ENCODE measurements around the gene CRB3. TPM values are rescaled to one million over a fixed set of nuclear protein-coding genes. Genes with fewer than 3 reads are reported as not detected.
"Not testable (repeated sequence)": the region's sequence is repeated elsewhere in the genome, so short reads cannot be mapped to it uniquely, and the experiment has no call there.

The CRB3 gene
- total and polyA plus RNA-seq, 2 donors (not counting 1 experiment from before 2014, with no cell fraction given): 0.17 TPM; not detected in 1

- no peaks in the 10 kb centered on the region for H3K36me3 ChIP-seq (ENCODE audit: control insufficient read depth, insufficient read depth, low read length)
- no peak for DNase-seq (ENCODE audit: low read depth in 2 of 2)
- no peaks in the 10 kb centered on the region for H3K79me2 ChIP-seq (ENCODE audit: control insufficient read depth, insufficient read depth, low read length)
- H2AFZ ChIP-seq (ENCODE audit: low read length): no peak within 1 kb of the TSS
- no peaks in the 10 kb centered on the region for H3K4me1 ChIP-seq (ENCODE audit: control insufficient read depth, extremely low read depth, insufficient read depth, low read length)
- H3K9ac ChIP-seq (ENCODE audit: insufficient read depth, low read length): no peak within 1 kb of the TSS
- no peak within 1 kb of the TSS for H3K27ac ChIP-seq (ENCODE audit: insufficient read depth, low read length)
- H3K27me3 ChIP-seq (ENCODE audit: control insufficient read depth, insufficient read depth, low read length): no peaks in the 10 kb centered on the region
- no peaks in the 10 kb centered on the region for H3K9me3 ChIP-seq (ENCODE audit: control insufficient read depth, insufficient read depth, low read depth, low read length)
- H3K4me3 ChIP-seq (replicated peaks in 1 of 4; ENCODE audit: control extremely low read depth in 1 of 4, insufficient read depth in 1 of 4, low read depth in 3 of 4, low read length in 4 of 4): no peak within 1 kb of the TSS
- TF ChIP-seq EZH2 (IDR thresholded peaks at IDR 0.05; ENCODE audit: low read length, missing control alignments) (no peak), CTCF (conservative IDR thresholded peaks at IDR 0.05 in 1 of 2, IDR thresholded peaks at IDR 0.05 in 1 of 2; ENCODE audit: low read depth in 1 of 2, low read length in 2 of 2) (no peak)
- no peaks in the 10 kb centered on the region for H4K20me1 ChIP-seq (ENCODE audit: control insufficient read depth, extremely low read depth, insufficient read depth, low read length)
- no peak within 1 kb of the TSS for H3K4me2 ChIP-seq (ENCODE audit: extremely low read depth, insufficient read depth, low read length)
These were observed 37.9 kb downstream of the CRB3 start, which contains the start of gene TUBB4A for GRCh38 chr19:6501740-6502648. Gene TUBB4A, minus strand, starts transcription at chr19:6502309. Its CDS starts 97 bp downstream, at chr19:6502212.

- Histone ChIP-seq H2AFZ (ENCODE audit: low read length) (no peak overlapping the region), H3K27ac (ENCODE audit: insufficient read depth, low read length) (no peak overlapping the region), H3K4me3 (replicated peaks in 1 of 4; ENCODE audit: control extremely low read depth in 1 of 4, insufficient read depth in 1 of 4, low read depth in 3 of 4, low read length in 4 of 4) (no peak overlapping the region), H3K4me2 (ENCODE audit: extremely low read depth, insufficient read depth, low read length) (no peak overlapping the region), H3K36me3 (ENCODE audit: control insufficient read depth, insufficient read depth, low read length) (no peaks in the 10 kb centered on the region), H3K4me1 (ENCODE audit: control insufficient read depth, extremely low read depth, insufficient read depth, low read length) (no peaks in the 10 kb centered on the region), H3K9me3 (ENCODE audit: control insufficient read depth, insufficient read depth, low read depth, low read length) (no peaks in the 10 kb centered on the region), H3K79me2 (ENCODE audit: control insufficient read depth, insufficient read depth, low read length) (no peaks in the 10 kb centered on the region), H3K27me3 (ENCODE audit: control insufficient read depth, insufficient read depth, low read length) (no peaks in the 10 kb centered on the region), H3K9ac (ENCODE audit: insufficient read depth, low read length) (no peak overlapping the region), H4K20me1 (ENCODE audit: control insufficient read depth, extremely low read depth, insufficient read depth, low read length) (no peaks in the 10 kb centered on the region)
- DNase-seq (ENCODE audit: low read depth in 2 of 2): no peak
- TF ChIP-seq EZH2 (IDR thresholded peaks at IDR 0.05; ENCODE audit: low read length, missing control alignments): no peak
- no peak for TF ChIP-seq CTCF (conservative IDR thresholded peaks at IDR 0.05 in 1 of 2, IDR thresholded peaks at IDR 0.05 in 1 of 2; ENCODE audit: low read depth in 1 of 2, low read length in 2 of 2)
These were observed 39.5 kb downstream of the CRB3 start for GRCh38 chr19:6503407-6504201.

- not testable (repeated sequence) for H3K36me3 ChIP-seq (ENCODE audit: control insufficient read depth, insufficient read depth, low read length); H3K4me1 ChIP-seq (ENCODE audit: control insufficient read depth, extremely low read depth, insufficient read depth, low read length); DNase-seq (ENCODE audit: low read depth in 2 of 2); H3K79me2 ChIP-seq (ENCODE audit: control insufficient read depth, insufficient read depth, low read length); H3K9ac ChIP-seq (ENCODE audit: insufficient read depth, low read length); H4K20me1 ChIP-seq (ENCODE audit: control insufficient read depth, extremely low read depth, insufficient read depth, low read length); H3K27ac ChIP-seq (ENCODE audit: insufficient read depth, low read length); H2AFZ ChIP-seq (ENCODE audit: low read length); H3K4me3 ChIP-seq (replicated peaks in 1 of 4; ENCODE audit: control extremely low read depth in 1 of 4, insufficient read depth in 1 of 4, low read depth in 3 of 4, low read length in 4 of 4); H3K9me3 ChIP-seq (ENCODE audit: control insufficient read depth, insufficient read depth, low read depth, low read length); H3K27me3 ChIP-seq (ENCODE audit: control insufficient read depth, insufficient read depth, low read length); H3K4me2 ChIP-seq (ENCODE audit: extremely low read depth, insufficient read depth, low read length)
These were observed 44.1 kb downstream of the CRB3 start for GRCh38 chr19:6508028-6508771.
